Central memory CD8-positive, alpha-beta T cell (primary cell): Measurements from ENCODE around the gene KLHL29.

Experiments used
- ATAC-seq: fragments of 150-1000 bp; cut with Tn5 transposase; replicated peaks from 2 replicates; pipeline ENCODE4 v1.10.0; 2022; ENCODE audit warnings: mild to moderate bottlenecking, moderate FRiP score, moderate number of reproducible peaks; ENCODE audit not compliant: poor library complexity, severe bottlenecking; ENCODE audit errors: extremely low read depth
- DNase-seq, 2 donors: peaks; one replicate each; pipeline ENCODE4 v3.0.0; 2021; ENCODE audit warnings: low spot score in 2 of 2
- H3K27ac Mint-ChIP-seq: one replicate; pipeline ENCODE4 v1.8.0; 2022; ENCODE audit warnings: low read depth, mild to moderate bottlenecking, moderate library complexity, mixed read lengths
- H3K27me3 Mint-ChIP-seq: one replicate; pipeline ENCODE4 v1.8.0; 2022; ENCODE audit warnings: mixed read lengths
- H3K36me3 Mint-ChIP-seq: one replicate; pipeline ENCODE4 v1.8.0; 2022; ENCODE audit warnings: mild to moderate bottlenecking, moderate library complexity, mixed read lengths; ENCODE audit not compliant: insufficient read depth
- H3K4me1 Mint-ChIP-seq: one replicate; pipeline ENCODE4 v1.8.0; 2022; ENCODE audit warnings: mixed read lengths
- H3K4me3 Mint-ChIP-seq: one replicate; pipeline ENCODE4 v1.8.0; 2022; ENCODE audit warnings: mild to moderate bottlenecking, moderate library complexity, mixed read lengths
- H3K9me3 Mint-ChIP-seq: one replicate; pipeline ENCODE4 v1.8.0; 2022; ENCODE audit warnings: mixed read lengths

The KLHL29 gene

DNA sequence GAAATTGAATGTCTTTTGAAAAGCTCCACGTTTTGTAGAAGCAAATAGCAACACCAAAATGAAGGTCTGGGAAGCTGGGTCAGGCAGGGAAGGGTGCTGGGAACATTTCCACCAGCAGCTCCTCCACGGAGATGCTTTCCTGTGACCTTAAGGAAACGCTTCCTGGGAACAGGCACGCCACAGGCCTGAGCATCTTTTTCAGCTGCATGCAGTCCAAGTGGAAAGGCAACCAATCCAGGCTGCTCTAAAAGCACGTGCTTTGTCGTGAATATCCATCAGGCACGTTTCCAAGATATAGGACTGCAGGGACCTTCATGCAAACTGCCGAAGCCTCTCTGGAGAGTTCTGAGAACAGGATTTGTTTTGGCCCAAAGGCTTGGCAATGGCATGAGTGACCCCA lies 109.3 kb downstream of the KLHL29 start:
- ATAC-seq (no peak), DNase-seq (no peak)
- Mint-ChIP-seq H3K27me3 (peaks cover 30% of the 10 kb centered on the region), H3K4me3 (no peak overlapping the region), H3K9me3 (no peaks in the 10 kb centered on the region), H3K4me1 (peaks cover 7% of the 10 kb centered on the region), H3K36me3 (peaks cover 3% of the 10 kb centered on the region), H3K27ac (no peak overlapping the region)

DNA sequence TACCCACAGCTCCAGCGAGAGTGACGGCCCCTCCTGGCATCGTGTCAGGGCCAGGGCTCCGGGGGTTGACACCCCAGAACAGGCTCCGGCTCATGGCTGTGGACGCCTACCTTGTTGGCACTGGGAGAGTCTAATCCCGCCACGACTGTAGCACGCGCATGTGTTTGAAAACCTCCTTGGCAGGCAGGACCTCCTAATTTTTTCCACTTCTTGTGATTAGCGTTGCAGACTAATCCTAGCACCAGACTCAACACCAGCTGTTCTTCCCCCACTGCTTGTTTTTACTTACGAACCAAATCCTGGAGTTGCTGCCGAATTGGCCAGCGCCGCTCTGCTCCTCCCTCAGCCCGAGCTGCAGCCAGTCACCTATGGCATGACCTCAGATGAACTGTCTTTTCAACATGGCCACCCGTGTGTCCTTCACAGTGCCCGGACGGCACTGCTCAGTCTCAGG lies 110.7 kb downstream of the KLHL29 start:
- Mint-ChIP-seq H3K9me3 (no peaks in the 10 kb centered on the region), H3K36me3 (peaks cover 3% of the 10 kb centered on the region), H3K4me3 (no peak overlapping the region), H3K4me1 (peaks cover 7% of the 10 kb centered on the region), H3K27ac (no peak overlapping the region), H3K27me3 (peaks cover 42% of the 10 kb centered on the region)
- DNase-seq: no peak
- ATAC-seq: no peak

- H3K9me3 Mint-ChIP-seq: no peaks in the 10 kb centered on the region
- ATAC-seq: no peak
- H3K4me1 Mint-ChIP-seq: peaks cover 7% of the 10 kb centered on the region
- H3K36me3 Mint-ChIP-seq: peaks cover 3% of the 10 kb centered on the region
- H3K27me3 Mint-ChIP-seq: peaks cover 42% of the 10 kb centered on the region
- H3K27ac Mint-ChIP-seq: no peak overlapping the region
- no peak overlapping the region for H3K4me3 Mint-ChIP-seq
- no peak for DNase-seq
These were observed 111.5 kb downstream of the KLHL29 start for GRCh38 chr2:23496456-23496855.

GRCh38 chr2:23497063-23497462 lies 112.1 kb downstream of the KLHL29 start:
- no peak for DNase-seq
- Mint-ChIP-seq H3K4me1 (peaks cover 7% of the 10 kb centered on the region), H3K4me3 (no peak overlapping the region), H3K9me3 (no peaks in the 10 kb centered on the region), H3K36me3 (peaks cover under 1% of the 10 kb centered on the region), H3K27ac (no peak overlapping the region), H3K27me3 (peaks cover 42% of the 10 kb centered on the region)
- no peak for ATAC-seq

DNA sequence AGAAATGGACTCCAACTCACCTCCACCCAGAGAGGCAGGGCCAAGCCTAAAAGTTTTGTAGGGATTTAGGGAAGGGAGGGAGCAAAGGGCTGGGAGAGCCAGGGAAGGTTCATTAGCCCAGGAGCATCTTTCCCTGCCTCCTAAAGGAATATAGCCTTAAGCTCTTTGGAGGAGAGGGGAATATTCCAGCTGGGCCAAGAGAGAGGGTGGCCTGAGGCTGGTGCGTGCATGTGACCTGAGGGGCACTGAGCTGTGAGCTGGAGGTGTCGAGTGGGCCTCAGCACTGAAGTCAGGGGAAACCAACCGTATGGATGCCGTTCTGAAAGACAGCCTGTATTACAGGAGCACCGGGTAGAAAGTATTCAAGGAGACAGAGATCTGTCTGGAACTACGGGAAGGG lies 112.6 kb downstream of the KLHL29 start:
- Mint-ChIP-seq H3K36me3 (no peaks in the 10 kb centered on the region), H3K9me3 (no peaks in the 10 kb centered on the region), H3K4me3 (no peak overlapping the region), H3K4me1 (peaks cover 7% of the 10 kb centered on the region), H3K27ac (no peak overlapping the region), H3K27me3 (peaks cover 42% of the 10 kb centered on the region)
- ATAC-seq: no peak
- DNase-seq: no peak

DNA sequence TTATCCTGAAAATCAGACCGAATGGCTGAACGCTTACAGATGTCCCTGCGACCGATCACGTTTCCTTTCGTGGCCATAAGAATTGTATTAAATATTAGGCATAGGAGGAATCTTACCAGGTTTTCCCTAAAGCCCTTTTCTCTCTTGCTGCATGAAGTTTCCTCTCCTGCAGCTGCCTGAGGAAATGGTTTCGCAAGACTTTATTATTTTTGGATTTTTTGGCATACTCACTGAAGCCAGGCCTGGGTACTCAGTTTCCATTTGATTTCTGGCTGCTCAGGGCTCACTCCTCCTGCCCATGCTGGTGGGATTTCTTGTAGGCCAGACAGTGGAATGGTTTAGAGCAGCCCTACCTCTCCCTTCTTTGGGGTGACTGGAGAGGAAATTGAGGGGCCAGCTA lies 114.0 kb downstream of the KLHL29 start:
- DNase-seq (no peak), ATAC-seq (no peak)
- H3K4me1 Mint-ChIP-seq: peaks cover 7% of the 10 kb centered on the region
- H3K27me3 Mint-ChIP-seq: peaks cover 54% of the 10 kb centered on the region
- no peak overlapping the region for H3K27ac Mint-ChIP-seq
- no peaks in the 10 kb centered on the region for H3K36me3 Mint-ChIP-seq
- no peaks in the 10 kb centered on the region for H3K9me3 Mint-ChIP-seq
- no peak overlapping the region for H3K4me3 Mint-ChIP-seq

DNA sequence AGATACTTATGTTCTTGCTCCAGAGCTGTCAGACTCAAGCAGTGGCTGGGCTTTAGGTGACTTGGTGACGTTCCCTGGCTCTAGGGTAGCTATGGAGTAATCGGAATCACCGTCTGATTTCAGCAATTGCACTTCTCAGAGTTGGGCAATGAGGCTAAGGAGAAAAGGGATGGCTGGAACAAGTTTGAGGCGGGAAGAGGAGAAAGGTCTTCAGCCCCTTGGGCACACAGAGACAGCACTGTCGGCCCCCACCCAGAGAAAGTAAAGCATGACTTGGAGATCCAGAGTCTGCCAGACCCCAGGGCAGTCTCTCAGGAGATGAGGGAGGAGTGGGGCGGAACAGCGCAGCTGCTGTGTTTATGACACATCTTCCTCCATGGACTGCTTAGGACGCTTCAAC lies 114.5 kb downstream of the KLHL29 start:
- no peaks in the 10 kb centered on the region for H3K36me3 Mint-ChIP-seq
- no peaks in the 10 kb centered on the region for H3K9me3 Mint-ChIP-seq
- peaks cover 7% of the 10 kb centered on the region for H3K4me1 Mint-ChIP-seq
- no peak overlapping the region for H3K27ac Mint-ChIP-seq
- ATAC-seq (no peak), DNase-seq (no peak)
- no peak overlapping the region for H3K4me3 Mint-ChIP-seq
- H3K27me3 Mint-ChIP-seq: peaks cover 55% of the 10 kb centered on the region

- no peaks in the 10 kb centered on the region for H3K9me3 Mint-ChIP-seq
- H3K4me1 Mint-ChIP-seq: peaks cover 7% of the 10 kb centered on the region
- DNase-seq (no peak), ATAC-seq (no peak)
- peaks cover 63% of the 10 kb centered on the region for H3K27me3 Mint-ChIP-seq
- no peak overlapping the region for H3K4me3 Mint-ChIP-seq
- H3K36me3 Mint-ChIP-seq: no peaks in the 10 kb centered on the region
- no peak overlapping the region for H3K27ac Mint-ChIP-seq
These were observed 115.9 kb downstream of the KLHL29 start for GRCh38 chr2:23500836-23501235.

- no peak for ATAC-seq
- peaks cover 4% of the 10 kb centered on the region for H3K4me1 Mint-ChIP-seq
- no peaks in the 10 kb centered on the region for H3K36me3 Mint-ChIP-seq
- no peak overlapping the region for H3K4me3 Mint-ChIP-seq
- H3K27me3 Mint-ChIP-seq: peaks cover 67% of the 10 kb centered on the region
- no peak for DNase-seq
- no peak overlapping the region for H3K27ac Mint-ChIP-seq
- no peaks in the 10 kb centered on the region for H3K9me3 Mint-ChIP-seq
These were observed 117.1 kb downstream of the KLHL29 start for GRCh38 chr2:23502096-23502495.

DNA sequence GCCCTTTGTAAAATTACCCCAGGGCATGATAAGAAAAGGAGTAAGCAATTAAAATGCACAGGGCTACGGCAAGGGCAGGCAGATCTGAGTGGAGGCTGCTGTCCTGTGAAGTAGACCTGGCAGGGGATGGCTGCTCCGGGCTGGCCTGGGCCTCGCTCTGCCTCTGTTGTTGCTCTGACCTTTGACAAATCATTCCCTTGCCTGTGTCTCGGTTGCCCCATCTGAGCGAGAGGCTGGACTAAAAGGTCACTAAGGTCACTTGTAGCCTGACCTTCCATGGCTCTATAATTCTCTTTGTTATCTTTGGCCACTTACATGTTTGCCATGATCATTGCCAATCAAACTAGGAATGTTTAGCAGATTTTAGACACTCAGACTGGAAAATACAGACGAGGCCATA lies 118.1 kb downstream of the KLHL29 start:
- Mint-ChIP-seq H3K9me3 (no peaks in the 10 kb centered on the region), H3K27me3 (peaks cover 71% of the 10 kb centered on the region), H3K36me3 (no peaks in the 10 kb centered on the region), H3K27ac (no peak overlapping the region), H3K4me1 (no peaks in the 10 kb centered on the region), H3K4me3 (no peak overlapping the region)
- no peak for ATAC-seq
- no peak for DNase-seq

GRCh38 chr2:23503682-23504081 lies 118.7 kb downstream of the KLHL29 start:
- no peak overlapping the region for H3K4me3 Mint-ChIP-seq
- H3K27me3 Mint-ChIP-seq: peaks cover 74% of the 10 kb centered on the region
- H3K4me1 Mint-ChIP-seq: no peaks in the 10 kb centered on the region
- ATAC-seq (no peak), DNase-seq (no peak)
- H3K9me3 Mint-ChIP-seq: no peaks in the 10 kb centered on the region
- no peak overlapping the region for H3K27ac Mint-ChIP-seq
- H3K36me3 Mint-ChIP-seq: no peaks in the 10 kb centered on the region

DNA sequence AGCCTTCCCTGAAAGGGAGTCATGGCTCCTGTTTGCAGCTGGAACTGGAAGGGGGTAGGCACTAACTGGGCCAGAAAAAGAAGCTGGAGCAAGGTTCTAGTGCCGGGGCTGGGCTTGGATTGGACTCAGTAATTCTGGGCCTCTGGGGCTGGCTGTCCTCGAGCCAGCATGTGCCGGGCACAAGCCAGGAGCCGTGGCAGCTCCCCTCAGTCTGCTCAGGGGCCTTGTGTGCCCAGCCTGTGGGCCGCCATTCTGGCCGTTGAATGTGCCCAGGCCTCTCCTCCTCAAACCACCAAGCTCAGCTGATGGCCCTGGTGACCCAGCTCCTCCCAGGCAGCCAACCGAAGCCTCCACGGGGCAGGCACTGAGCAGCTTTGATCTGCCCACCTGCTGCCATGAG lies 119.6 kb downstream of the KLHL29 start:
- no peak for DNase-seq
- H3K9me3 Mint-ChIP-seq: no peaks in the 10 kb centered on the region
- no peak overlapping the region for H3K4me3 Mint-ChIP-seq
- ATAC-seq: no peak
- H3K27me3 Mint-ChIP-seq: peaks cover 79% of the 10 kb centered on the region
- H3K36me3 Mint-ChIP-seq: no peaks in the 10 kb centered on the region
- H3K27ac Mint-ChIP-seq: no peak overlapping the region
- no peaks in the 10 kb centered on the region for H3K4me1 Mint-ChIP-seq

DNA sequence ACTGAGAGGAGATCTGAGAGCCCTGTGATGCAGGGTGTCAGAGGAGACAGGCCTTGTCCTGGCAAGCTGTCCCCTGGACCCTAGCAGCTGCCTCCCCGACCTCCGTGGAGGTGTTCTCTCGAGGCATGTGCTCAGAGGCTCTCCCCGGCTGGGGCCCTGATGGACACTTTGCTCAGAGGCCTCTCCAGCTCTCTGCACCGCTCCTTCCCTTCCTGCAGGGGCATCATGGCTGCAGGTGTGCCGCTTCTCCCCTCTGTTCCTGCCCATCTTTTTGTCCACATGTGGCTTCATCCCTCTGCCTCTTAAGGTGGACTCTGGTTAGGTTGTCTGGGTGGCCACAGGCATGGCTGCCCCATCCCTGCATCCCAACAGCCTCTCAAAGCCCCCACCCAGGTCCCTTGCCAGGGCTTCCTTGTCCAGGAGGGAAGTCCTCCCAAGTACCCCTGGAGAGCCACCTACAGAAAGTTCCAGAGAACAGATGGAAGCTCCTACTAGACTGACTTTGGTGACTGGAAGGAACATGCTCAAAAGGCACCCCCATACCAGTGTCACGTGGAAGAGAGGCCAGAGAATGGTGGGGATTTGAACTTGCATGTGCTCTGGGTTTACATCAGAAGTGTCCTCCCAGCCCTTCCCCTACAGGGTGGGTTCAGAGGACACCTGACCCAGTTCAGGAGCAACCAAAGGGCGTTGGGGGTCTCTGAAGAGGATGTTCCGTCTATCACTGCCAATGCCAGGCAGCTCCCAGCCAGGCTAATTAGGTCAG lies 120.4 kb downstream of the KLHL29 start:
- no peak overlapping the region for H3K27ac Mint-ChIP-seq
- peaks cover 79% of the 10 kb centered on the region for H3K27me3 Mint-ChIP-seq
- H3K9me3 Mint-ChIP-seq: no peaks in the 10 kb centered on the region
- H3K4me3 Mint-ChIP-seq: no peak overlapping the region
- ATAC-seq (no peak), DNase-seq (no peak)
- H3K36me3 Mint-ChIP-seq: no peaks in the 10 kb centered on the region
- no peaks in the 10 kb centered on the region for H3K4me1 Mint-ChIP-seq
